Measurements from ENCODE around the gene CNBP.

CNBP gene

DNA sequence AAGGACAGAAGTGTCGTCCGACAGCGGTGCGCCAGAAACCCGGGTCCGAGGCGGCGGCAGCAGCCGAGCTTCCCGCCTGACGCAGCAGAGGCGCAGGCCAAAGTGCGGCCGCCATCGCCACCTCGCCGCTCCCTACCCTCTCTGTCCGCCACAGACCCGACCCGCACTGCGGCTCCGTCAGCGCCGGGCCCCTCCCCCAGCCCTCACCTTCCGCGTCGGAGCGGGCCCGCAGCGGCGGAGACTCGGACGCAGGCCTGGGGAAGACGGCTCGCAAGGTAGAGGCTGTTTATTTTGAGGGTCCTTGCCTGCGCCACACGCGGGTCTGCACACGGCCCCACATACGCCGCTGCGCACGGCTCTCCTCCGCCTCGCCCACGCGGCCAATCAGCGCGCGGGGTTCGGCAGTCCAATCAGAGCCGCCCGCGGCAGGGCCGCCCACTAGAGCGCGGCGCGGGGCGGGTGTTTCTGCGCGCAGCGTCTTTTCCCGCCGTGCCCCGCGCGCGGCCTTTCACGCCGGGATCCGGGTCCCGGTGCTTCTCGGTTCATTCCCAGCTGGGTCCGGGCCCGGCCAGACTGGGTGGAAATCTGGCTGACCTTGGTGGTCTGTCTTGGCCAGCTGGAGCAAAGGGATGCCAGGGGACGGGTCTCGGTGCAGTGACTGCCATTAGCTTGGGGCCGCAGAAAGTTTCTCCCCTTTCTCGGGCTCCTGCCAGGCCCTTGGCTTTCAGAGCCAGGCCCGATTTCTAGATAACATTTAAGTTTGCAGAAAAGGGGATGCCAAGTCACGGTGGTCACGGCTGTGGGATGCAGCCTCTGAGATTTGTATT, at the start of gene CNBP:
TSS of gene CNBP (minus strand) at position 328 of the 827 bp plus-strand sequence. CDS start 12,139 bp downstream, outside the sequence.
- H3K4me1 ChIP-seq (ENCODE audit: low read depth, poor library complexity, severe bottlenecking), result peaks cover 74% of the 10 kb centered on the region
- H2AFZ ChIP-seq (ENCODE audit: low read depth), result peak within 1 kb of the TSS; percentile 74
- no peaks in the 10 kb centered on the region for H3K27me3 ChIP-seq (ENCODE audit: insufficient read depth, low read depth)
- H3K4me2 ChIP-seq, result peak within 1 kb of the TSS; percentile 88
- H4K20me1 ChIP-seq (ENCODE audit: insufficient read depth), result peaks cover 33% of the 10 kb centered on the region
- H3K36me3 ChIP-seq (ENCODE audit: insufficient read depth), result peaks cover 6% of the 10 kb centered on the region; the same call in 1 of the 2 replicates
- peak within 1 kb of the TSS; percentile 94 for H3K4me3 ChIP-seq (IDR thresholded peaks at IDR 0.05; ENCODE audit: insufficient read depth, low read depth, low read length)
- H3K9ac ChIP-seq, result peak within 1 kb of the TSS; percentile 100
- TF ChIP-seq, protein P1, sequence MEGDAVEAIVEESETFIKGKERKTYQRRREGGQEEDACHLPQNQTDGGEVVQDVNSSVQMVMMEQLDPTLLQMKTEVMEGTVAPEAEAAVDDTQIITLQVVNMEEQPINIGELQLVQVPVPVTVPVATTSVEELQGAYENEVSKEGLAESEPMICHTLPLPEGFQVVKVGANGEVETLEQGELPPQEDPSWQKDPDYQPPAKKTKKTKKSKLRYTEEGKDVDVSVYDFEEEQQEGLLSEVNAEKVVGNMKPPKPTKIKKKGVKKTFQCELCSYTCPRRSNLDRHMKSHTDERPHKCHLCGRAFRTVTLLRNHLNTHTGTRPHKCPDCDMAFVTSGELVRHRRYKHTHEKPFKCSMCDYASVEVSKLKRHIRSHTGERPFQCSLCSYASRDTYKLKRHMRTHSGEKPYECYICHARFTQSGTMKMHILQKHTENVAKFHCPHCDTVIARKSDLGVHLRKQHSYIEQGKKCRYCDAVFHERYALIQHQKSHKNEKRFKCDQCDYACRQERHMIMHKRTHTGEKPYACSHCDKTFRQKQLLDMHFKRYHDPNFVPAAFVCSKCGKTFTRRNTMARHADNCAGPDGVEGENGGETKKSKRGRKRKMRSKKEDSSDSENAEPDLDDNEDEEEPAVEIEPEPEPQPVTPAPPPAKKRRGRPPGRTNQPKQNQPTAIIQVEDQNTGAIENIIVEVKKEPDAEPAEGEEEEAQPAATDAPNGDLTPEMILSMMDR (conservative IDR thresholded peaks at IDR 0.05; ENCODE audit: low read depth, low read length), result no peak
- peaks cover 68% of the 10 kb centered on the region for H3K79me2 ChIP-seq (ENCODE audit: insufficient read depth, low read depth)
- peak within 1 kb of the TSS; percentile 97 for H3K27ac ChIP-seq

DNA sequence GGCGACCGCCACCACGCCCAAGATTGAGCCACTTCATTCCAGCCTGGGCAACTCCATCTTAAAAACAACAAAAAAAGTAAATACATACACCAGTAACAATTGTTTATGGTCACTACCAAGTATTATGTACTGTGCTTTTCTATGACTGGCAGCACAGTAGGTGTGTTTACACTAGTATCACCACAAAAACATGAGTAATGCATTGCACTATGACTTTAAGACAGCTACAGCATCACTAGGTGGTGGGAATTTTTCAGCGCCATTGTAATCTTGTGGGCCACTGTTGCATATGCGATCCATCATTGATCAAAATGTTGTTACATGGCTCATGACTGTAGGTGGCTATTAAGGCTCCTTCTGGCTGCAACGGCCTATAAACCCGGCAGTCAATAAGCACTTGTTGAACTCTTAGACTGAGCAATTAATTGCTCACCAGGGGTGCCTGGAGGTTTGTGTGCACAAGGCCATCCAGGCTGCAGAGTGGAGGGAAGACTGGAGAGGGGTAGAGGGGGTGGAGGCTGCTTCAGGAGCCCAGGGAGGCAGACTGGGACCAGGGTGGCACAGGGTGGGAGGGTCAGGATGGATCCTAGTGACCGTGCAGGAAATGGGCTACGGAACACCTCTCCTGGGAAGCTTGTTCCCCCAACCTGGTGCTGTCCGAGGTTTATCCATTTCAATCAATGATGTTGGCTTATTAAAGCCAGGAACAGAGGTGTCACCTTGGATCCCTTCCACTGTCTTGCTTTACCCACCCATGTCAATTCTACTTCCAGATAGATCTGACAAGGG, 47.8 kb upstream of the CNBP start:
- Histone ChIP-seq H3K27ac (no peak overlapping the region), H3K4me3 (IDR thresholded peaks at IDR 0.05; ENCODE audit: insufficient read depth, low read depth, low read length) (no peak overlapping the region), H3K4me2 (no peak overlapping the region), H3K4me1 (ENCODE audit: low read depth, poor library complexity, severe bottlenecking) (no peaks in the 10 kb centered on the region), H3K79me2 (ENCODE audit: insufficient read depth, low read depth) (no peaks in the 10 kb centered on the region), H3K9ac (no peak overlapping the region), H3K36me3 (ENCODE audit: insufficient read depth) (no peaks in the 10 kb centered on the region), H4K20me1 (ENCODE audit: insufficient read depth) (no peaks in the 10 kb centered on the region), H3K27me3 (ENCODE audit: insufficient read depth, low read depth) (no peaks in the 10 kb centered on the region), H2AFZ (ENCODE audit: low read depth) (no peak overlapping the region)
- TF ChIP-seq, protein P1 (conservative IDR thresholded peaks at IDR 0.05; ENCODE audit: low read depth, low read length), result no peak

DNA sequence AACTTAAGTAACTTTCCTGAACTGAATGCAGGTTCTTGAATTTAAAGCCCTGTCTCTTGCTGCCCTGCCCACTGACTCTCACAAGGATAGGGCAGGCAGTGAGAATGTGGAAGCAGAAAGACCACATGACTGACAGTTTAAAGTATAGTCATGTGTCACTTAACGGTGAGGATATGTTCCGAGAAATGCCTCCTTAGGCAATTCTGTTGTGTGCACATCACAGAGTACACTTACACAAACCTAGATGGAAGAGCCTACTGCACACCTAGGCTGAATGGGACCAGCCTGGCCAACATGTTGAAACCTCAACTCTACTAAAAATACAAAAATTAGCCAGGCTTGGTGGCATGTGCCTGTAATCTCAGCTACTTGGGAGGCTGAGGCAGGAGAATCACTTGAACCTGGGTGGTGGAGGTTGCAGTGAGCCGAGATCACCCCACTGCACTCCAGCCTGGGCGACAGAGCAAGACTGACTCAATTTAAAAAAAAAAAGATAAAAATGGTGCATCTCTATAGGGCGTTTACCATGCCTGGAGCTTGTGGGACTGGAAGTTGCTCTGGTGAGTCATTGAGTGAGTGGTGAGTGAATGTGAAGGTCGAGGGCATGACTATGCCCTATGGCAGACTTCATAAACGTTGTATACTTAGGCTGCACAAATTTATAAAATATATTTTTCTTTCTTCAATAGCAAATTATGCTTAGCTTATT, 46.8 kb upstream of the CNBP start:
- H3K4me3 ChIP-seq (IDR thresholded peaks at IDR 0.05; ENCODE audit: insufficient read depth, low read depth, low read length), result no peak overlapping the region
- no peaks in the 10 kb centered on the region for H3K79me2 ChIP-seq (ENCODE audit: insufficient read depth, low read depth)
- H3K27ac ChIP-seq, result no peak overlapping the region
- TF ChIP-seq, protein P1 (conservative IDR thresholded peaks at IDR 0.05; ENCODE audit: low read depth, low read length), result no peak
- no peaks in the 10 kb centered on the region for H3K36me3 ChIP-seq (ENCODE audit: insufficient read depth)
- H3K9ac ChIP-seq, result no peak overlapping the region
- no peaks in the 10 kb centered on the region for H4K20me1 ChIP-seq (ENCODE audit: insufficient read depth)
- H2AFZ ChIP-seq (ENCODE audit: low read depth), result no peak overlapping the region
- H3K4me1 ChIP-seq (ENCODE audit: low read depth, poor library complexity, severe bottlenecking), result no peaks in the 10 kb centered on the region
- H3K4me2 ChIP-seq, result no peak overlapping the region
- H3K27me3 ChIP-seq (ENCODE audit: insufficient read depth, low read depth), result no peaks in the 10 kb centered on the region

DNA sequence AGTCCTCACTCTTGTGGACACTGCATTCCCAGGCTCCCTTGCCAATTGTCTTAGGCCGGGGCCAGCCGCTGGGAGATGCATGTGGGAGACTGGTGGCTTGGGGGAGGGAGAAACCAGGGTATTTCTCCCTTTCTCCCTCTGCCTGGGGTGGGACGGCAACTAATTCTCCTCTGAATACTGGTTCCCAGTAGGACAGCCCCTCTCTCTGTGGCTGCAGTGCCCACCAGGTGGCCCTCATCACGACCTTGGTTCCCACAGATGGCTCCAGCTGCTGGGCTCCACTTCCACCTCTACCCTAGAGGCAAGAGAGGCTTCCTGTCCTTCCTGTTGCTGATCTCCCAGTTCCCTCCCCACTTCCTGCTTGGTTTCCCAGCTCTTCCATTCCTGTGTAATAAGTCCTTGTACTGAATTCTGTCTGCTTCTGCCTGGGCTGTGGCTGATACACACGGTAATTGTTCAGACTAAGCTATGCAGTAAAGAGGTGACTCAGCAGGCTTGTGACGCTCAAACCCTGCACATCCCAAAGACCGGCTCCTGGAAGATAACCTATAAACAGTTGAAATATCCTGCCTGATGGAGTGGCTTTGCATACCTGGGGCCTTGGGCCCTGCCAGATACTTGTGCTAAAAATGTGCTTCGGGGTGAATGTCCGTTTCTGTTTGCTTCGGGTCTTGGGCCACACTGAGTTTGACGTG, 45.3 kb upstream of the CNBP start:
- Histone ChIP-seq H3K36me3 (ENCODE audit: insufficient read depth) (no peaks in the 10 kb centered on the region), H3K4me2 (no peak overlapping the region), H4K20me1 (ENCODE audit: insufficient read depth) (no peaks in the 10 kb centered on the region), H3K4me1 (ENCODE audit: low read depth, poor library complexity, severe bottlenecking) (no peaks in the 10 kb centered on the region), H3K4me3 (IDR thresholded peaks at IDR 0.05; ENCODE audit: insufficient read depth, low read depth, low read length) (no peak overlapping the region), H3K27ac (no peak overlapping the region), H3K27me3 (ENCODE audit: insufficient read depth, low read depth) (no peaks in the 10 kb centered on the region), H2AFZ (ENCODE audit: low read depth) (no peak overlapping the region), H3K79me2 (ENCODE audit: insufficient read depth, low read depth) (no peaks in the 10 kb centered on the region), H3K9ac (no peak overlapping the region)
- TF ChIP-seq, protein P1 (conservative IDR thresholded peaks at IDR 0.05; ENCODE audit: low read depth, low read length), result no peak

Measured in KMS-11 (cell line).